Erythroblast (primary cell): ENCODE data around the gene TUBGCP5.

ENCODE experiments used
- GATA1 ChIP-seq: IDR thresholded peaks from 2 replicates; pipeline ENCODE4 v1.6.1; 2011; ENCODE audit warnings: low read depth, mild to moderate bottlenecking, control low read depth, low read length, moderate library complexity
- POLR2A ChIP-seq: IDR thresholded peaks from 2 replicates; pipeline ENCODE4 v1.6.1; 2011; ENCODE audit warnings: mild to moderate bottlenecking, low read length

DNA sequence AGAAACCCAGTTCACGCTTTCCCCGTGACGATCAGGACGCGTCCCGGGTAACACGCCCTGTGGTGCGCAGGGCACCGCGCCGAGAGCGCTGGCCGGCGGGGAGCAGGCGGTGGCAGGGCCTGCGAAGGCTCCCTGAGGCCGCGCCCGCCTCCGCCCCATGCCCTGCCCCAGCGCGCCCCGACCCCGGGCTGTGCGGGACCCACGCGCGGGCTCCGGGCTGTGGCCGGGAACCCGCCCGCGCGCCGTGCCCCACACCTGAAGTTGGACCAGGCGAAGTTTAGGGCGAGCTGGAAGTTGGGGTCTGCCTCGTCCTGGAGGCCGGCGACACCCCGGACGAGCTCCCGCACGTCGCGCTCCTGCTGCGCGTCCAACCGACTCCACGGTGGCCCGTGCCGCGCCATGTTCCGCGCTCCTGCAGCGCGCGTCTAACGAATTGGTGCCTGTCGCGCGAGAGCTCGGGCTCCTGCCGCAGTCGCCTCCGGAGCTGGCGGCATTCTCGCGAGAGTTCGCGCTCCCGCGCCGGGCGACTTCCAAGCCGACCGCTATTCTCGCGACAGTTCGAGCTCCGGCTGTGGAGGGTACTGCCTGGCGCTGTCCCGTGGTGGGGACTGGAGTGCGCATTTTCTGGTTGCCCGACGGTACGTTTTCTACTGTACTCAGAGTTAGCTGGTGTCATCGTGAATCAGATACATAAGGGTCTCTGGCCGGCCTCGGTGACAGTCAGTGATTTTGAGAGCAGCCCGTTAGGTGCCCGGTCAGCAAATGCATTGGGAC is at the start of gene TUBGCP5:
- peak; percentile 86 for TF ChIP-seq POLR2A
- TF ChIP-seq GATA1: no peak
